Measurements from ENCODE around the gene PRPH.
"Not testable (repeated sequence)": the region's sequence is repeated elsewhere in the genome, so short reads cannot be mapped to it uniquely, and the experiment has no call there.

The PRPH gene

DNA sequence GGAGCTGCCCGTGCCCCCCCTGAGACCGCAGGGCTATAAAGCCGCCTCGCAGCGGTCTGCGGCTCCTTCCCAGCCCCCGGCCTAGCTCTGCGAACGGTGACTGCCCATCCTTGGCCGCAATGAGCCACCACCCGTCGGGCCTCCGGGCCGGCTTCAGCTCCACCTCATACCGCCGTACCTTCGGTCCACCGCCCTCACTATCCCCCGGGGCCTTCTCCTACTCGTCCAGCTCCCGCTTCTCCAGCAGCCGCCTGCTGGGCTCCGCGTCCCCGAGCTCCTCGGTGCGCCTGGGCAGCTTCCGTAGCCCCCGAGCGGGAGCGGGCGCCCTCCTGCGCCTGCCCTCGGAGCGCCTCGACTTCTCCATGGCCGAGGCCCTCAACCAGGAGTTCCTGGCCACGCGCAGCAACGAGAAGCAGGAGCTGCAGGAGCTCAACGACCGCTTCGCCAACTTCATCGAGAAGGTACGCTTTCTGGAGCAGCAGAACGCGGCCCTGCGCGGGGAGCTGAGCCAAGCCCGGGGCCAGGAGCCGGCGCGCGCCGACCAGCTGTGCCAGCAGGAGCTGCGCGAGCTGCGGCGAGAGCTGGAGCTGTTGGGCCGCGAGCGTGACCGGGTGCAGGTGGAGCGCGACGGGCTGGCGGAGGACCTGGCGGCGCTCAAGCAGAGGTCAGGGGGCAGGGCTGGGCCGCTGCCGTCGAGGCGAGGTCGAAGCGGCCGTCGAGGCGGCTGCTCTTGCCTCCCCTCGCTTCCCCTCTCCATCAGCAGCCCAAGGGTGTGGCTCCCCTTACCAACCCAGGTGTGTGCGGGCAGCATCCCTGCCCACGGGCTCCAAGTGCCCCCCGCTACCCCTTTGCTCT lies at the start of gene PRPH:
Gene PRPH, plus strand, starts transcription at position 66 of the 855 bp plus-strand sequence. Its CDS starts 54 bp downstream, at position 120.
- FAIRE-seq, result no peak

DNA sequence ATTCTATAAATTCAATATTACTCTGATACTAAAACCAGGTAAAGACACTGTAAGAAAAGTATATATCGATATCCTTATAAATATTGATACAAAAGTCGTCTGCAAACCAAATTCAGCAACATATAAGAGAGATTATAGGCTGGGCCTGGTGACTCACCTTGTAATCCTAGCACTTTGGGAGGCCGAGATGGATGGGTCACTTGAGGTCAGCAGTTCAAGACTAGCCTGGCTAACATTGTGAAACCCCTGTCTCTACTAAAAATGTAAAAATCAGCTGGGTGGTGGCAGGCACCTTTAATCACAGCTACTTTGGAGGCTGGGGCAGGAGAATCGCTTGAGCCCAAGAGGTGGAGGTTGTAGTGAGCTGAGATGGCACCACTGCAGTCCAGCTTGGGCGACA lies 43.6 kb upstream of the PRPH start:
- no peak for FAIRE-seq

DNA sequence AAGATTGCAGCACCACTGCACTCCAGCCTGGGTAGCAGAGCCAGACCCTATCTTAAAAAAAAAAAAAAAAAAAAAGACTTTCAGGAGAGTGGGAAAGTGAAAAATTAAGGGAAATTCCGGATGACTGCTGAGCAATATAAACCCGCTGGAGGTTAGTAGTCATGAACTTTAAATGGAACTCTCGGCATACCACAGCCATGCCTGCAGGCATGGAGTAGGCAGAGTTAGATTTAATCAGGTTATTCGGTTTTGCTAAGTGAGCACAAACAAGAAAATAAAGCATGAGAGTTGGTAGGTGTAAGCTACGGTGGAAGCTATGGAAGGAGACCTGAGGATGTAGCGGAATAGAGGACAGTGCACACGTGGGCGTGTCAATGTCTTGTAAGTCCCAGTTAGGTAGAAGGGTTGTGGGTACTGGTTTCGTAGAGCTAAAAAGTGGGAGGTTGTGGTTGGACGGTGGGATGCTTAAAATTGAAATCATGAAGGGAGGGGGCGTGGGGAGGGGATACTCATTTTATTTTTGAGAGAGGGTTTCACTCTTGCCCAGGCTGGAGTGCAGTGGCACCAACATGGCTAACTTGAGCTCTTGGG lies 41.8 kb upstream of the PRPH start:
- FAIRE-seq, result no peak

GRCh38 chr12:49255456-49255855 lies 39.5 kb upstream of the PRPH start:
- FAIRE-seq, result not testable (repeated sequence)

DNA sequence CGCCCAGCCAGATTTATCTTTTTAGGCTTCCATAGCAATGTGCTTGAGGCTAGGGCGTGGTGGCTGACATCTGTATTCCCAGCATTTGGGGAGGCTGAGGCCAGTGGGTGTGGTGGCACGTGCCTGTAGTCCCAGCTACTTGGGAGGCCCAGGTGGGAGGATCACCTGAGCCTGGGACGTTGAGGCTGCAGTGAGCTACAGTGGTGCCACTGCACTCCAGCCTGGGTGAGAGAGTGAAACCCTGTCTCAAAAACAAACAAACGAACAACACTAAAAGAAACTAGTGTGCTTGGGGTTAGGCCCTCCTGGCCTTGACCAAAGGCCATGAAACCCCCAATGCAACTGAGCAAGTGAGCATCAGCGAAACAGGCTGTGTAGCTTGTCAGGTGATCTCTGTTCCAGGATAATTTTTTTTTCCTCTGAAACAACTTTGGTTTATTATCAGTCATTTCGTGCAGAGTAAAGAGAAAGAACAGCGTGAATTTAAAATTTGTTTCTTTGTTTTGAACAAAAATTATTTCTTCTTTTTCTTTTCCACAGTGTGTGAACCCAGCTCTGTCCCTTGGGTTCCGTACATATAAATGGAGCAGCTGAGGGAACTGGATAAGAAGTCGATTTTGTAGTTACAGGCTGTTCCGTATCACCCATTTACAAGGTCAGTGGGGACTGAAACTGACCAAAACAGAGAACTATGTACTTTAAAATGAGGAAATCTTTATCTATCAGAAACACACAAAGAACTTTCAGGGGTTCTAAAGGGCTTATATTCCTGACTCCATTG lies 38.9 kb upstream of the PRPH start:
- no peak for FAIRE-seq

- FAIRE-seq, result not testable (repeated sequence)
Observed at GRCh38 chr12:49257508-49258184, 37.3 kb upstream of the PRPH start.

DNA sequence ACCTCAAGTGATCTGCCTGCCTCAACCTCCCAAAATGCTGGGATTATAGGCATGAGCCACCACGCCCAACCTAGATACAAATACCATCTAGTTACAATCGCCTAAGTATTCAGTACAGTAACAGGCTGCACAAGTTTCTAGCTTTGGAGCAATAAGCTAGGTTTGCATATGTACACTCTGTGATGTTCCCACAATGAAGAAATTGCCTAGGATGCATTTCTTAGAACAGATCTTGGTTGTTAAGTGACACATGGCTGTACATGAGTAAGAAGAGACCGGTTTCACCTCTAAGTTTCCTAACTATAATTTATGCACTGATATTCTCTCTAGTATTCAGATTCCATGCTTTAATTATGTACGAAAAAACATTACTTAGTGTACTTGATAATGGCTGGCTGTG lies 35.5 kb upstream of the PRPH start:
- no peak for FAIRE-seq

- no peak for FAIRE-seq
Observed at GRCh38 chr12:49260166-49260565, 34.8 kb upstream of the PRPH start.

GRCh38 chr12:49260571-49261363 lies 34.2 kb upstream of the PRPH start:
- FAIRE-seq, result no peak

DNA sequence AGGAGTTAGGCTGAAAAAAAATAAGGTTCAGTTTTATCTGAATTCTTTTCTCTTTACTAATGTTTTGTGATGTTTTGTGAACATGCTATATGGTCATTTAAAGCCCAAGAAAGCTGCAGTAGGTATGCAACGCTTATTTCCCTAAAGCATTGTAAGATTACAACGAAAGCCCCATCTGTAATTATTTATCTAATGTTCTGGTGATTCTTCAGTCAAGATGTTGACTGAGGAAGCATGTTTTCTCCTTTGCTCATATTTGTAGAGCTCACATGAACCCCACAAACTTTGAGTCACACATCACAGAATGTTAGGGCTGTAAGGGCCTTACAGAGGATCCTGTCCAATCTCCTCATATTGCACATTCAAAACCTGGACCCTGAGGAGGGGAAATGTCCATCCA lies 33.2 kb upstream of the PRPH start:
- no peak for FAIRE-seq

GRCh38 chr12:49263400-49263763 lies 31.6 kb upstream of the PRPH start:
- FAIRE-seq, result no peak

- no peak for FAIRE-seq
Observed at GRCh38 chr12:49264466-49264872, 30.5 kb upstream of the PRPH start.

DNA sequence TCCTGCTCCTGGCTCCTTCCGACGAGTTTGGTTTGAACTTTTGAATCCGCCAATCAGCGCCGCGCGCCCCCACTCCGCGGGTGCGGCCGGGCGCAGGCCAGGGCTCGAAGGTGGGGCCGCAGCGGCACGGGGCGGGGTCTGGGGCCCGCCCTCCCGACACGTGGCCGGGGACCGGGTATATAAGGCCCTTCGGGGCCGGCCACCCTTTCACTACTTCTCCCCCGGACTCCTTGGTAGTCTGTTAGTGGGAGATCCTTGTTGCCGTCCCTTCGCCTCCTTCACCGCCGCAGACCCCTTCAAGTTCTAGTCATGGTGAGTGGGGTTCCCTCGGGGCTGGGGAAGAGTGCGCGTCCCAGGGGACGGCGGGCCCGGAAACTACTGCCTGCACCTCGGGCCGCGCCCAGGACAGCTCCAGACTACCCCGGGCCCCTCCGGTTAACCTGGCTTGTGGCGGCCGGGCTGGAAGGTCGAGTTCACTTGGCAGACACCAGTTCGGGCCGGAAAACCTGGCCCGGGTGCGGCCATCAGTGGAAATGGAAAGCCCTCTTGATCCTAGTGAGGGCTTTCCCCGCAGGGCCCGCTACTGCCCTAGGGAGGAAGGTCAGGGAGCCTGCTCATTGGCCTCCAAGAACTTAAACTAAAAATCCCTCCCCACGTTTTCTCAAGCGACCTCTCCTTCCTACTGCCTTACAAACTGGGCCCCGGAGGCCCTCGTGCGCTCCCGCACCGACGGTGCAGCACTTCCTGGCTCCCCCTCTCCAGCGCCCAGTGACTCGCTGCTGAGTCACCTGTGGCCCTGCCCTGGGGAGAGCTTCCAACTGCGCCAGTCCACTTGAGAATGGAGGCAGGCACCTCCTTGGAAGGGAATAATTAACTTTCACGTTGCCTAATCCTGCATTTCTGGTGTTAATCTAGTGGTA lies 29.8 kb upstream of the PRPH start, which contains the start of gene TUBA1C:
Gene TUBA1C, plus strand, starts transcription at position 210 of the 920 bp plus-strand sequence. Its CDS starts 100 bp downstream, at position 310.
- no peak for FAIRE-seq

- FAIRE-seq, result not testable (repeated sequence)
Observed at GRCh38 chr12:49269191-49269590, 25.8 kb upstream of the PRPH start.

DNA sequence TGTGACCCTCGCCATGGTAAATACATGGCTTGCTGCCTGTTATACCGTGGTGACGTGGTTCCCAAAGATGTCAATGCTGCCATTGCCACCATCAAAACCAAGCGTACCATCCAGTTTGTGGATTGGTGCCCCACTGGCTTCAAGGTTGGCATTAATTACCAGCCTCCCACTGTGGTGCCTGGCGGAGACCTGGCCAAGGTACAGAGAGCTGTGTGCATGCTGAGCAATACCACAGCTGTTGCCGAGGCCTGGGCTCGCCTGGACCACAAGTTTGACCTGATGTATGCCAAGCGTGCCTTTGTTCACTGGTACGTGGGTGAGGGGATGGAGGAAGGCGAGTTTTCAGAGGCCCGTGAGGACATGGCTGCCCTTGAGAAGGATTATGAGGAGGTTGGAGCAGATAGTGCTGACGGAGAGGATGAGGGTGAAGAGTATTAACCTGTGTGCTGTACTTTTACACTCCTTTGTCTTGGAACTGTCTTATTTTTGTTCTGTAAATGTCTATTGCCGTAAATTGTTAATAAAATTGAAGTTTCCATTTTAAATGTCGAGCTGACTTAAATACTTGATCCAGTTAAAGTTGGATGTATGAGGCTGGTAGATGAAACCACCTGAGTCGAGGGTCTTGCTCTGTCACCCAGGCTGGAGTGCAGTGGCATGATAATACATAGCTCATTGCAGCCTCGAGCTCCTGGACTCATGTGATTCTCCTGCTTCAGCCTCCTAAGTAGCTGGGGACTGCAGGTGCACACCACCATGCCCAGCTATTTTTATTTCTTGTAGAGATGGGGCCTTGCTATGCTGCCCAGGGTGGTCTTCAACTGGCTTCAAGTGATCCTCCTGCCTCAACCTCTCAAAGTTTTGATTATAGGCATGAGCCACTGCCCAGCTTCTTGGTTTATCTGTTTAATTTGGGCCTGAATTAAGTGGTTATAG lies 21.9 kb upstream of the PRPH start:
- no peak for FAIRE-seq

GRCh38 chr12:49273726-49274395 lies 21.1 kb upstream of the PRPH start:
- no peak for FAIRE-seq

GRCh38 chr12:49274396-49275069 lies 20.4 kb upstream of the PRPH start:
- no peak for FAIRE-seq

All from endometrium (tissue), 2 donors.